Glutamatergic neuron (in vitro differentiated cells): ENCODE results near the gene ZFYVE26. TPM values are rescaled to one million over a fixed set of nuclear protein-coding genes. Genes with fewer than 3 reads are reported as not detected.

Experiments
- DNase-seq: peaks from one replicate; pipeline ENCODE4 v3.0.0; 2022
- H3K27ac Mint-ChIP-seq: one replicate; pipeline ENCODE4 v1.8.0; 2020; ENCODE audit warnings: mild to moderate bottlenecking, mixed read lengths, inconsistent platforms; ENCODE audit not compliant: unreplicated experiment
- H3K27me3 Mint-ChIP-seq: one replicate; pipeline ENCODE4 v1.8.0; 2020; ENCODE audit warnings: mild to moderate bottlenecking, moderate library complexity, mixed read lengths, inconsistent platforms; ENCODE audit not compliant: unreplicated experiment
- H3K36me3 Mint-ChIP-seq: one replicate; pipeline ENCODE4 v1.8.0; 2020; ENCODE audit warnings: mild to moderate bottlenecking, mixed read lengths, inconsistent platforms; ENCODE audit not compliant: unreplicated experiment
- H3K4me1 Mint-ChIP-seq: one replicate; pipeline ENCODE4 v1.8.0; 2020; ENCODE audit warnings: mild to moderate bottlenecking, low read depth, mixed read lengths, inconsistent platforms; ENCODE audit not compliant: unreplicated experiment
- H3K4me3 Mint-ChIP-seq: one replicate; pipeline ENCODE4 v1.8.0; 2020; ENCODE audit warnings: mild to moderate bottlenecking, mixed read lengths, inconsistent platforms; ENCODE audit not compliant: unreplicated experiment
- H3K9me3 Mint-ChIP-seq: one replicate; pipeline ENCODE4 v1.8.0; 2020; ENCODE audit warnings: mild to moderate bottlenecking, moderate library complexity, mixed read lengths, inconsistent platforms; ENCODE audit not compliant: unreplicated experiment
- CTCF ChIP-seq: fragments of 200-600 bp; sonication (generic); IDR thresholded peaks from one replicate; pipeline ENCODE4 v1.5.0; 2021; ENCODE audit not compliant: partially characterized antibody, unreplicated experiment
- total RNA-seq: library from RNA; stranded (reverse); fragmentation: NEBNext Ultra II Directional; extraction: Animal tissue kit (Norgen Biotek cat#: 25700); gene quantifications from one replicate; pipeline ENCODE4 v1.2.1, GENCODE V29; 2021; ENCODE audit not compliant: unreplicated experiment

ZFYVE26 gene
- total RNA-seq, 1 donor from 2014 or later, result 32.5 TPM

GRCh38 chr14:67787673-67788072 lies 28.7 kb downstream of the ZFYVE26 start:
- H3K36me3 Mint-ChIP-seq, result no peaks in the 10 kb centered on the region
- no peaks in the 10 kb centered on the region for H3K9me3 Mint-ChIP-seq
- DNase-seq, result no peak
- H3K27ac Mint-ChIP-seq, result no peak overlapping the region
- no peaks in the 10 kb centered on the region for H3K4me1 Mint-ChIP-seq
- TF ChIP-seq CTCF, result no peak
- no peak overlapping the region for H3K4me3 Mint-ChIP-seq
- H3K27me3 Mint-ChIP-seq, result no peaks in the 10 kb centered on the region

- no peak for DNase-seq
- Mint-ChIP-seq H3K4me3 (no peak overlapping the region), H3K4me1 (no peaks in the 10 kb centered on the region), H3K9me3 (no peaks in the 10 kb centered on the region), H3K36me3 (no peaks in the 10 kb centered on the region), H3K27ac (no peak overlapping the region), H3K27me3 (no peaks in the 10 kb centered on the region)
- TF ChIP-seq CTCF, result no peak
Measured at GRCh38 chr14:67785270-67786109, 30.9 kb downstream of the ZFYVE26 start.

GRCh38 chr14:67784244-67784823 lies 32.1 kb downstream of the ZFYVE26 start:
- TF ChIP-seq CTCF, result no peak
- H3K27ac Mint-ChIP-seq, result no peak overlapping the region
- H3K4me1 Mint-ChIP-seq, result no peaks in the 10 kb centered on the region
- H3K4me3 Mint-ChIP-seq, result no peak overlapping the region
- H3K9me3 Mint-ChIP-seq, result no peaks in the 10 kb centered on the region
- DNase-seq, result no peak
- no peaks in the 10 kb centered on the region for H3K27me3 Mint-ChIP-seq
- H3K36me3 Mint-ChIP-seq, result no peaks in the 10 kb centered on the region

- H3K36me3 Mint-ChIP-seq, result no peaks in the 10 kb centered on the region
- H3K27me3 Mint-ChIP-seq, result no peaks in the 10 kb centered on the region
Measured at GRCh38 chr14:67782090-67782489, 34.3 kb downstream of the ZFYVE26 start.

More at GRCh38 chr14:67782090-67782489, 34.3 kb downstream of the ZFYVE26 start:
- no peak for TF ChIP-seq CTCF
- Mint-ChIP-seq H3K4me3 (no peak overlapping the region), H3K9me3 (no peaks in the 10 kb centered on the region), H3K4me1 (no peaks in the 10 kb centered on the region), H3K27ac (no peak overlapping the region)
- DNase-seq, result no peak
